Activated CD8-positive, alpha-beta T cell treated with anti-CD3 and anti-CD28 coated beads for 36 hours (primary cell): ENCODE results near the gene CLN6. TPM values are rescaled to one million over a fixed set of nuclear protein-coding genes. Genes with fewer than 3 reads are reported as not detected.

Experiments
- ATAC-seq: fragments of 200-7000 bp; cut with Tn5 transposase; one replicate; pipeline ENCODE4 v1.10.0; 2021; ENCODE audit warnings: mild to moderate bottlenecking, moderate library complexity
- CTCF ChIA-PET: fragments of 350-600 bp; sonication (Branson Sonifier 250); formaldehyde crosslinking; loops from one replicate; lab custom pipeline; 2021; ENCODE audit warnings: antibody characterized with exemption; lab: Charles Lee
- POLR2A ChIA-PET: fragments of 350-600 bp; sonication (Branson Sonifier 250); formaldehyde crosslinking; loops from one replicate; lab custom pipeline; 2021; ENCODE audit warnings: antibody characterized with exemption; lab: Charles Lee
- DNase-seq: peaks from one replicate; pipeline ENCODE4 v3.0.0-alpha.2; 2020
- H3K27ac Mint-ChIP-seq: one replicate; pipeline ENCODE4 v1.8.0; 2021; ENCODE audit warnings: mild to moderate bottlenecking, mixed read lengths
- H3K27me3 Mint-ChIP-seq: one replicate; pipeline ENCODE4 v1.8.0; 2021; ENCODE audit warnings: mixed read lengths
- H3K36me3 Mint-ChIP-seq: one replicate; pipeline ENCODE4 v1.8.0; 2021; ENCODE audit warnings: low read depth, mixed read lengths
- H3K4me1 Mint-ChIP-seq: one replicate; pipeline ENCODE4 v1.8.0; 2021; ENCODE audit warnings: low read depth, mixed read lengths
- H3K4me3 Mint-ChIP-seq: one replicate; pipeline ENCODE4 v1.8.0; 2021; ENCODE audit warnings: mild to moderate bottlenecking, moderate library complexity, mixed read lengths
- H3K9me3 Mint-ChIP-seq: one replicate; pipeline ENCODE4 v1.8.0; 2021; ENCODE audit warnings: mixed read lengths
- intact Hi-C: fragments of 100-400 bp; cut with micrococcal nuclease; formaldehyde crosslinking; loops from one replicate; pipeline ENCODE4 v1.10.0; 2022
- total RNA-seq, 2 experiments: library from RNA; stranded (reverse); gene quantifications; one replicate each; pipeline ENCODE4 v1.2.3, GENCODE V29; 2021
- TF ChIP-seq, protein P1 (sequence below): fragments of 200-600 bp; IDR thresholded peaks from one replicate; pipeline ENCODE4 v1.8.0; 2022; ENCODE audit warnings: antibody characterized with exemption, mild to moderate bottlenecking

The CLN6 gene
- total RNA-seq, 2 experiments from 2014 or later: 43.1 to 47.2 TPM

DNA sequence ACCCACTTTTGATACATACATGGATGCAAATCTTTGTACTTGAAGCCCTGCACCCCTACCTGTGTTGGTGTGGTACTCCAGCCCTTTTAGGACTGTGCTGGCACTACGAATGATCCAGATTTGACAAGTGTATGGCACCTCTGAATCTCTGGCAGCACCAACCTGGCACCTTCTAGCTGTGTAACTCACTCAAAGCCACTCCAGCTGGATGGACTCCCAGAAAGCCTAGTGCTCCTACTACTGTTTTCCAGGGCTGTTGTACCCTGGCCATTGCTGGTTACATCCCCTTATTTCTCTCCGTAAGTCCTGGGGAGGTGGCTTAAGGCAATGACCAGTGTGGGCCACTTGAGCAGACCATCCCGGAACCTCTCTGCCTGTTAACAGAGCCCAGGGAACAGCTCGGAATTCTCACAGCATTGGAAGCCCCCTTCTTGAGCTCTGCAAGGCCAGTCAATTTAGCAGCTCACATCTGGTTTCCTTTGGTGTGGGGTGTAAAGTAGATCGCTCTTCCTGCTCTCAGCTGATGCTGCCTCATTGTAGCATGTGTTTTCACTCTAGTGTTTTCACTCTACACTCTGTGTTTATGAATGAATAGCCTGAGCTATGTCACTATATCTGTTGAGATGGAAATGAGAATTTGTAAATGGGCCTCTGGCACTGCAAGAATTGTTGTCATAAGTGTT lies 36.6 kb downstream of the CLN6 start:
- TF ChIP-seq, protein P1, sequence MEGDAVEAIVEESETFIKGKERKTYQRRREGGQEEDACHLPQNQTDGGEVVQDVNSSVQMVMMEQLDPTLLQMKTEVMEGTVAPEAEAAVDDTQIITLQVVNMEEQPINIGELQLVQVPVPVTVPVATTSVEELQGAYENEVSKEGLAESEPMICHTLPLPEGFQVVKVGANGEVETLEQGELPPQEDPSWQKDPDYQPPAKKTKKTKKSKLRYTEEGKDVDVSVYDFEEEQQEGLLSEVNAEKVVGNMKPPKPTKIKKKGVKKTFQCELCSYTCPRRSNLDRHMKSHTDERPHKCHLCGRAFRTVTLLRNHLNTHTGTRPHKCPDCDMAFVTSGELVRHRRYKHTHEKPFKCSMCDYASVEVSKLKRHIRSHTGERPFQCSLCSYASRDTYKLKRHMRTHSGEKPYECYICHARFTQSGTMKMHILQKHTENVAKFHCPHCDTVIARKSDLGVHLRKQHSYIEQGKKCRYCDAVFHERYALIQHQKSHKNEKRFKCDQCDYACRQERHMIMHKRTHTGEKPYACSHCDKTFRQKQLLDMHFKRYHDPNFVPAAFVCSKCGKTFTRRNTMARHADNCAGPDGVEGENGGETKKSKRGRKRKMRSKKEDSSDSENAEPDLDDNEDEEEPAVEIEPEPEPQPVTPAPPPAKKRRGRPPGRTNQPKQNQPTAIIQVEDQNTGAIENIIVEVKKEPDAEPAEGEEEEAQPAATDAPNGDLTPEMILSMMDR: no peak
- Mint-ChIP-seq H3K4me1 (no peaks in the 10 kb centered on the region), H3K4me3 (no peak overlapping the region), H3K27ac (peak overlapping the region; percentile 0), H3K9me3 (no peaks in the 10 kb centered on the region), H3K27me3 (no peaks in the 10 kb centered on the region), H3K36me3 (peaks cover 27% of the 10 kb centered on the region)
- DNase-seq: no peak
- ATAC-seq: no peak
- intact Hi-C loops: no loop called here
- CTCF ChIA-PET: interaction anchor here (1.0 to 3.1 kb wide), 3 partner anchors 14 to 329 kb away, joined by 3 to 14 read pairs (median 3); no protein-coding TSS in a partner anchor
- POLR2A ChIA-PET: interaction anchor here (0.8 to 1.3 kb wide), 2 partner anchors 9 to 35 kb away, joined by 3 to 5 read pairs; no protein-coding TSS in a partner anchor

DNA sequence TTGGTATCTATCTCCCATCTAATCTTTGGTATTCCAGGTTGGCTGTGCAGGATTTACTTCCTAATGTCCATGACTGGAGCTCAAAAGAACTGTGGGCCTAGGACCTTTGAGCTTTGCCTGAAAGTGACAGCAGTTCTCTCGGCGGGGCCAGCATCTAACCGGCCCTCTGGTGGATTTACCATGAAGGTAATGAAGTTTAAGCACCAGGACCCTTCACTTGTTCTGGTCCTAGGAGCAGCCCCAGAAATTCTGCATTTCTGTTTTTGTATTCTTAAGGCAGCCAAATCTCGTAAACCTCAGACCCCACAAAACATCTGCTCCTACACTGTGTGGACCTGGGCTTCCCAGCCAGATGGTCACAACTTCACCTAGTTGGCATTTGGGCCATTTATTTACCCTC lies 37.4 kb downstream of the CLN6 start:
- no peak overlapping the region for H3K4me3 Mint-ChIP-seq
- TF ChIP-seq, protein P1: no peak
- H3K36me3 Mint-ChIP-seq: peaks cover 31% of the 10 kb centered on the region
- no peak for DNase-seq
- H3K9me3 Mint-ChIP-seq: no peaks in the 10 kb centered on the region
- H3K4me1 Mint-ChIP-seq: peaks cover 3% of the 10 kb centered on the region
- intact Hi-C loops: no loop called here
- ChIA-PET POLR2A (no interaction called here), CTCF (interaction anchor here (3.1 kb wide), 1 partner anchor 329 kb away, joined by 14 read pairs; no protein-coding TSS in a partner anchor)
- H3K27me3 Mint-ChIP-seq: no peaks in the 10 kb centered on the region
- ATAC-seq: no peak
- no peak overlapping the region for H3K27ac Mint-ChIP-seq

DNA sequence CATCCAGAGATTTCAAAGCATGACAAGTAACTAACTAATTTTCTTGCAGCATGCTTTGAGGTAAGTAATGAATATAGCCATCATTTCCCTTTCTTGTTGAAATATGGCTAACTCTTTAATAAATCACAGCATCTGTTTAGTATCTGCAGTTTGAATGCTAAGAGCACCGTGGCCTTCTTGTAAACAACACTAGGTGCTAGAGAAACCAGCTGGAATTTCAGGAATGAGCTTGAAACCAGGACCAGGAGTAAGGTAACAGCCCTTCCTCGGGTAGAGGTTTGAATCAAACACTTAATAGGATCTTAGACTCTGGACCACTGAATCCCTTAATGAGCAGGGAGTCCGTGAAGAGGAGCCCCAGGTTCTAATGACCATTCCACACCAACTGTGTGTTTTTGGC lies 38.0 kb downstream of the CLN6 start:
- H3K27ac Mint-ChIP-seq: no peak overlapping the region
- no peaks in the 10 kb centered on the region for H3K27me3 Mint-ChIP-seq
- POLR2A ChIA-PET: no interaction called here
- no peaks in the 10 kb centered on the region for H3K9me3 Mint-ChIP-seq
- CTCF ChIA-PET: interaction anchor here (0.9 to 3.1 kb wide), 2 partner anchors 9 to 328 kb away, joined by 3 to 14 read pairs; no protein-coding TSS in a partner anchor
- intact Hi-C loops: no loop called here
- ATAC-seq: no peak
- peaks cover 3% of the 10 kb centered on the region for H3K4me1 Mint-ChIP-seq
- no peak overlapping the region for H3K4me3 Mint-ChIP-seq
- DNase-seq: no peak
- peaks cover 31% of the 10 kb centered on the region for H3K36me3 Mint-ChIP-seq
- TF ChIP-seq, protein P1: no peak

DNA sequence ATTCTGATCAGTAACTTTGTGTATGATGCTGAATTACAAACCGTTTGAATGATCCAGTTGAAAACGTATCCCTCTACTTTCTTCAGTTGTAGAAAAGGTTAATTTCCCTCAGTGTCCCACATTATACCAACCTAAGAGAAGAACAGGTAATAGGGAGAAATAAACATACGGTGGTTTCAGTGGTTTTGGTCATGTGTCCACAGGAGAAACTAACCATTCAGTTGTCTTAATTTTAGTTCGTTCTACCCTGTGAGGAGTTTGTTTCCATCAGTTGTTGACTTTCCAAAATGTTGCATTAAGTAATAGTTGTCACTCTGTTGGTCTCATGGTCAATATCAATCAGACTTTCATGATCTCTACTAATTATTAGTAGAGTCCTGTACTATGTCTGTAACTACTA lies 39.5 kb downstream of the CLN6 start:
- ATAC-seq (no peak), DNase-seq (no peak)
- Mint-ChIP-seq H3K4me3 (no peak overlapping the region), H3K36me3 (peaks cover 38% of the 10 kb centered on the region), H3K9me3 (no peaks in the 10 kb centered on the region), H3K27ac (peak overlapping the region; percentile 21), H3K4me1 (peaks cover 5% of the 10 kb centered on the region), H3K27me3 (no peaks in the 10 kb centered on the region)
- POLR2A ChIA-PET: interaction anchor here (1.0 kb wide), 1 partner anchor 40 kb away, joined by 3 read pairs; no protein-coding TSS in a partner anchor
- TF ChIP-seq, protein P1: no peak
- intact Hi-C loops: no loop called here
- CTCF ChIA-PET: no interaction called here

DNA sequence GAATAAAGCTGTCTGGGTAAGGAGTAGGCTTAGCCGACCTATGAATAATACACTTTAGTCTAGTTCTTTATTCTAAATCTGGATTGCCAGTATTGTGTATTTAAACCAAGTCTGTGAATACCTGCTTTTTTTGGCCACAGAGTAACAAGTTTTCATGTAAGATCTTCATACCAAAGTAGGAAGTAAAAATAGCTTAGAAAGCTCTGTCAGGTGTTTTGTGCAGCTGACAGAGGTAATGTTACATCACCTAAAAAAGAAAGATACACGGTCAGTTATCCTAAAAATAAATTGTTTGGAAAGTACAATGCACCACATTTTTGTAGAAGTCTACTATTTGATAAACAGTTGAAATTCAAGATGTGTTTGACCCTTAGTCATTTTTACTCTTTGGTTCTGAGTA lies 40.9 kb downstream of the CLN6 start:
- Mint-ChIP-seq H3K36me3 (peaks cover 46% of the 10 kb centered on the region), H3K9me3 (no peaks in the 10 kb centered on the region), H3K27me3 (no peaks in the 10 kb centered on the region), H3K4me3 (no peak overlapping the region), H3K4me1 (peaks cover 7% of the 10 kb centered on the region), H3K27ac (peak overlapping the region; percentile 10)
- TF ChIP-seq, protein P1: no peak
- no peak for DNase-seq
- CTCF ChIA-PET: no interaction called here
- intact Hi-C loops: no loop called here
- POLR2A ChIA-PET: no interaction called here
- ATAC-seq: no peak
